HG03039 (cell line): ENCODE results near the gene MSH3.
"Not testable (repeated sequence)": the region's sequence is repeated elsewhere in the genome, so short reads cannot be mapped to it uniquely, and the experiment has no call there.

Experiments used
- ATAC-seq: cut with Tn5 transposase; IDR thresholded peaks from one replicate; pipeline ENCODE4 v1.9.1; 2021; ENCODE audit warnings: mild to moderate bottlenecking, moderate library complexity; ENCODE audit not compliant: unreplicated experiment

The MSH3 gene

GRCh38 chr5:80655231-80655774, 851 bp downstream of the MSH3 start:
- ATAC-seq: no peak

GRCh38 chr5:80656425-80656824, 2.0 kb downstream of the MSH3 start:
- no peak for ATAC-seq

GRCh38 chr5:80659106-80659505, 4.7 kb downstream of the MSH3 start:
- ATAC-seq: no peak

- ATAC-seq: not testable (repeated sequence)
Measured at GRCh38 chr5:80660661-80661060, 6.2 kb downstream of the MSH3 start.

GRCh38 chr5:80662108-80662507, 7.7 kb downstream of the MSH3 start:
- no peak for ATAC-seq

- ATAC-seq: no peak
Measured at GRCh38 chr5:80665057-80665456, 10.6 kb downstream of the MSH3 start.

GRCh38 chr5:80667384-80667783, 12.9 kb downstream of the MSH3 start:
- no peak for ATAC-seq

GRCh38 chr5:80668016-80668969, 13.8 kb downstream of the MSH3 start:
- peak; percentile 81 for ATAC-seq

GRCh38 chr5:80672140-80672736, 17.8 kb downstream of the MSH3 start:
- ATAC-seq: no peak

GRCh38 chr5:80676706-80677105, 22.3 kb downstream of the MSH3 start:
- ATAC-seq: no peak

GRCh38 chr5:80686757-80687156, 32.3 kb downstream of the MSH3 start:
- ATAC-seq: no peak

GRCh38 chr5:80688648-80689420, 34.4 kb downstream of the MSH3 start:
- ATAC-seq: no peak

GRCh38 chr5:80689627-80690026, 35.2 kb downstream of the MSH3 start:
- ATAC-seq: no peak

GRCh38 chr5:80695666-80696065, 41.2 kb downstream of the MSH3 start:
- no peak for ATAC-seq

GRCh38 chr5:80696450-80696849, 42.0 kb downstream of the MSH3 start:
- no peak for ATAC-seq

GRCh38 chr5:80697100-80697499, 42.6 kb downstream of the MSH3 start:
- ATAC-seq: no peak

- ATAC-seq: no peak
Measured at GRCh38 chr5:80698369-80698768, 43.9 kb downstream of the MSH3 start.

GRCh38 chr5:80701597-80701996, 47.1 kb downstream of the MSH3 start:
- no peak for ATAC-seq

- no peak for ATAC-seq
Measured at GRCh38 chr5:80703291-80703690, 48.8 kb downstream of the MSH3 start.

- ATAC-seq: no peak
Measured at GRCh38 chr5:80703747-80704146, 49.3 kb downstream of the MSH3 start.

GRCh38 chr5:80704221-80704620, 49.8 kb downstream of the MSH3 start:
- no peak for ATAC-seq
